Heart left ventricle (tissue), 13 donors: Measurements from ENCODE around the gene AQP2.

Experiments used
- CTCF ChIP-seq, 12 donors: fragments of 200-600 bp; sonication (generic) in 4 of 12; IDR thresholded peaks; one replicate each; pipeline versions ENCODE4 v1.5.0 to v1.8.0; 2018 to 2022; ENCODE audit warnings: antibody characterized with exemption in 12 of 12, mild to moderate bottlenecking in 5 of 12
- POLR2A ChIP-seq, 2 donors: fragments of 450-650 bp; IDR thresholded peaks; one replicate each; pipeline ENCODE4 v1.6.1; 2017; ENCODE audit warnings: antibody characterized with exemption in 2 of 2, mild to moderate bottlenecking in 2 of 2, moderate library complexity in 2 of 2
- donor health status: ischemic (EF 13 %, LVEDD 7.1; RV severe dilation, severe dysfunction).
- donor health status: DM: no; HTN: yes; CAD: no.
- donor health status: DM: no; HTN: no; CAD: no.
- donor health status: ischemic (EF 25% LVEDD 6.9; RV normal size, moderate dysfunction).
- donor health status: ischemic (EF 25% LVEDD 5.7; RV mildly dilated, moderate dysfunction).
- donor health status: ischemic (EF 35%, LVEDD 5.7; RV mildly dilated, moderate dysfunction).
- donor health status: nonischemic (EF 11% LVEDD 7.7; RV severe dilation, severe dysfunction).
- donor health status: DM: yes; HTN: yes; CAD: no.
- donor health status: PGD.
- donor health status: ischemic (EF 29% LVEDD 5.4; RV normal size, mild dysfunction).
- donor health status: nonischemic (EF 23%, LVEDD 6.1; RV moderate dilation, normal function).

DNA sequence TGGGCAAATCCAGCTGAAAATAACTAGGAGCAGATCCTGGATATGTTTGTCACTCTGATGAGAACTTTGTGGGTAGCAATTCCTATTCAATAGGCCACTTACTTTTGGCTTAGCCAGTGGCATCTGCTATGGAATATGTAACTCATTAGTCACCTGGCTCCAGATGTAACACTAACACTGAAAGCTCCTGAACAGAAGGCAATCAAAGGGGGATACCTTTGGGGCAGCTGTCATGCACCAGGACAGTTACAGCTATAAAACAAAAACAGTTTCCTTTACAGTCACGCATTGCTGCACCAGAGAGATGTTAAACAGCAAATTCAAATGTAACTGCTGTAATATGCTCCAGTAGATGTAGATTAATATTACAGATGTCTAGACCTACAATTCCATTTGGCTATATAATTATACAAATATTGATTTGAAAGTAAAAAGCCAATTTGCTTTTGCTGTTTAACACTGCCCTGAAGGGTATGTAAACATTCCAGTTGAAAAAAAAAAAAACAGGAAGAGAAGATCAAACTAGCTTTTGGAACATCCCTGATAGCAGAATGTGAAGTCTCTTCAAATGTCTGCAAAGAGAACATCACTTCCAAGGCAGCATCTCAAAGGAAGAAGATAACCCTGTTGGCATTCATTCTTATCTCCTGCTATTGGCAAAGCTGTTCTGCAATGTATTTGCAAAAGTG is 56.4 kb downstream of the AQP2 start:
- TF ChIP-seq CTCF (IDR thresholded peaks at IDR 0.05) (no peak), POLR2A (IDR thresholded peaks at IDR 0.05) (no peak)
